HCT116 (cell line): ENCODE results near the gene ANKLE1. TPM values are rescaled to one million over a fixed set of nuclear protein-coding genes. Genes with fewer than 3 reads are reported as not detected.

Experiments used
- ATAC-seq: fragments of 200-7000 bp; cut with Tn5 transposase; 2 replicates; pipeline ENCODE4 v1.9.1; 2020; ENCODE audit warnings: mild to moderate bottlenecking, moderate library complexity
- BruUV-seq: library from RNA; stranded (reverse); fragments of 400-500 nt; replicated peaks from 2 replicates; lab custom pipeline; 2021; lab: Mats Ljungman, UMichigan
- CTCF ChIA-PET: fragments of 300-600 bp; sonication (Branson Sonifier 250); formaldehyde crosslinking; loops from one replicate; lab custom pipeline; 2021; ENCODE audit warnings: antibody characterized with exemption; lab: Charles Lee
- POLR2A ChIA-PET: fragments of 300-600, 350-600 bp; sonication (Branson Sonifier 250); formaldehyde crosslinking; loops from one replicate; lab custom pipeline; 2021; ENCODE audit warnings: antibody characterized with exemption; lab: Charles Lee
- RAD21 ChIA-PET, 2 experiments: fragments of 300-600 bp; sonication (Branson Sonifier 250); formaldehyde crosslinking; loops; one replicate each; lab custom pipeline; 2023; ENCODE audit warnings: low total read pairs in 2 of 2; ENCODE audit not compliant: uncharacterized antibody in 2 of 2, unreplicated experiment in 2 of 2, low non-redundant PET in 1 of 2; lab: Charles Lee
- DNase-seq: peaks from one replicate; pipeline ENCODE4 v3.0.0-alpha.2; 2010; ENCODE audit warnings: low read depth, low spot score
- H2AFZ ChIP-seq: fragments of 200-600 bp; shearing (Covaris generic), sonication (generic); 2 replicates; pipeline ENCODE4 v1.6.1; 2017; ENCODE audit warnings: low read depth, mixed run types, mixed read lengths, antibody characterized with exemption, low read length; ENCODE audit not compliant: poor library complexity, severe bottlenecking
- H3K27ac ChIP-seq: 2 replicates; pipeline ENCODE4 v1.5.1; 2012; ENCODE audit warnings: low read depth, low read length
- H3K27me3 ChIP-seq: fragments of 200-600 bp; sonication (generic); 2 replicates; pipeline ENCODE4 v1.6.1; 2016; ENCODE audit warnings: mixed run types, low read length, mixed read lengths; ENCODE audit not compliant: insufficient read depth
- H3K36me3 ChIP-seq, 2 experiments: fragments of 200-500 bp in 1 of 2; fragments of 200-600 bp in 1 of 2; sonication (Bioruptor generic) in 1 of 2; sonication (generic) in 1 of 2; 2 replicates each; pipeline versions ENCODE4 v1.5.1 to v1.6.1; 2014 to 2016; ENCODE audit warnings: low read length in 2 of 2, inconsistent platforms in 1 of 2, mixed read lengths in 1 of 2, mixed run types in 1 of 2; ENCODE audit not compliant: insufficient read depth in 2 of 2, control insufficient read depth in 1 of 2
- H3K4me1 ChIP-seq, 2 experiments: fragments of 200-600 bp in 1 of 2; sonication (generic) in 1 of 2; 2 replicates each; pipeline versions ENCODE4 v1.5.1 to v1.6.1; 2012 to 2017; ENCODE audit warnings: low read length in 2 of 2, inconsistent platforms in 1 of 2, mild to moderate bottlenecking in 1 of 2, mixed read lengths in 1 of 2, mixed run types in 1 of 2, moderate library complexity in 1 of 2; ENCODE audit not compliant: insufficient read depth in 2 of 2, control insufficient read depth in 1 of 2
- H3K4me2 ChIP-seq: fragments of 200-600 bp; sonication (generic); 2 replicates; pipeline ENCODE4 v1.6.1; 2017; ENCODE audit warnings: mixed run types, low read length, mixed read lengths
- H3K4me3 ChIP-seq, 2 experiments: fragments of 200-600 bp in 1 of 2; sonication (generic) in 1 of 2; replicated peaks in 1 of 2; 2 replicates each; pipeline ENCODE4 v1.5.1; 2011 to 2016; ENCODE audit warnings: low read length in 2 of 2, control low read depth in 1 of 2, low read depth in 1 of 2, mild to moderate bottlenecking in 1 of 2, mixed read lengths in 1 of 2, mixed run types in 1 of 2
- H3K79me2 ChIP-seq: fragments of 200-600 bp; sonication (generic); 2 replicates; pipeline ENCODE4 v1.6.1; 2017; ENCODE audit warnings: mild to moderate bottlenecking, mixed run types, low read length, moderate library complexity, mixed read lengths; ENCODE audit not compliant: insufficient read depth
- H3K9ac ChIP-seq: fragments of 200-600 bp; sonication (generic); 2 replicates; pipeline ENCODE4 v1.6.1; 2016; ENCODE audit warnings: low read length, mixed read lengths
- H3K9me2 ChIP-seq: fragments of 200-600 bp; sonication (generic), shearing (Covaris generic); 2 replicates; pipeline ENCODE4 v1.6.1; 2017; ENCODE audit warnings: mixed run types, mild to moderate bottlenecking, moderate library complexity; ENCODE audit not compliant: insufficient read depth
- H3K9me3 ChIP-seq, 2 experiments: fragments of 200-500 bp in 1 of 2; fragments of 200-600 bp in 1 of 2; sonication (Bioruptor generic) in 1 of 2; sonication (generic) in 1 of 2; 2 replicates each; pipeline ENCODE4 v1.6.1; 2014 to 2017; ENCODE audit warnings: low read length in 2 of 2, mixed read lengths in 2 of 2, inconsistent platforms in 1 of 2, low read depth in 1 of 2, mild to moderate bottlenecking in 1 of 2, mixed run types in 1 of 2, moderate library complexity in 1 of 2; ENCODE audit not compliant: control insufficient read depth in 1 of 2, insufficient read depth in 1 of 2
- H4K20me1 ChIP-seq: fragments of 200-600 bp; sonication (generic), shearing (Covaris generic); 2 replicates; pipeline ENCODE4 v1.6.1; 2017; ENCODE audit warnings: mixed run types, mild to moderate bottlenecking, moderate library complexity; ENCODE audit not compliant: insufficient read depth
- CBX3 ChIP-seq: IDR thresholded peaks from 2 replicates; pipeline ENCODE4 v1.6.1; 2012; ENCODE audit warnings: low read depth
- EZH2phosphoT487 ChIP-seq: fragments of 200-600 bp; IDR thresholded peaks from 2 replicates; pipeline ENCODE4 v1.6.1; 2018; ENCODE audit warnings: antibody characterized with exemption, borderline replicate concordance
- FOSL1 ChIP-seq: IDR thresholded peaks from 2 replicates; pipeline ENCODE4 v1.6.1; 2012; ENCODE audit warnings: low read depth
- SIN3A ChIP-seq: IDR thresholded peaks from 2 replicates; pipeline ENCODE4 v1.6.1; 2012; ENCODE audit warnings: low read depth
- SRF ChIP-seq: IDR thresholded peaks from 2 replicates; pipeline ENCODE4 v1.6.1; 2012; ENCODE audit warnings: low read depth
- TCF7L2 ChIP-seq: IDR thresholded peaks from 2 replicates; pipeline ENCODE4 v1.7.0; 2011; ENCODE audit warnings: borderline replicate concordance, inconsistent platforms; ENCODE audit not compliant: insufficient read depth, insufficient read length; ENCODE audit errors: extremely low read depth
- YY1 ChIP-seq: IDR thresholded peaks from 2 replicates; pipeline ENCODE4 v1.6.1; 2011; ENCODE audit warnings: low read length, low read depth, moderate library complexity, mild to moderate bottlenecking; ENCODE audit not compliant: insufficient replicate concordance; ENCODE audit errors: extremely low read depth
- ZBTB33 ChIP-seq: IDR thresholded peaks from 2 replicates; pipeline ENCODE4 v1.6.1; 2011; ENCODE audit warnings: mild to moderate bottlenecking, low read length, moderate library complexity; ENCODE audit not compliant: insufficient replicate concordance; ENCODE audit errors: extremely low read depth
- ZNF274 ChIP-seq: fragments of 200-500 bp; sonication (Bioruptor generic); IDR thresholded peaks from 2 replicates; pipeline ENCODE4 v1.6.1; 2014; ENCODE audit warnings: mild to moderate bottlenecking, low read depth, low read length, inconsistent platforms
- intact Hi-C: fragments of 100-400 bp; cut with micrococcal nuclease; formaldehyde crosslinking; loops from 2 replicates; pipeline ENCODE4 v1.10.0; 2022
- total RNA-seq: library from RNA; stranded (reverse); gene quantifications from one replicate; pipeline ENCODE4 v1.2.1, GENCODE V29; 2021; ENCODE audit not compliant: unreplicated experiment

Gene ANKLE1
- total RNA-seq, 1 experiment from 2014 or later, result 14.8 TPM

GRCh38 chr19:17232258-17232657, 49.4 kb upstream of the ANKLE1 start:
- Histone ChIP-seq H3K36me3 (peaks cover 12 to 16% of the 10 kb centered on the region in 2 experiments; a peak in 3 of 4 replicates), H4K20me1 (peaks cover 7% of the 10 kb centered on the region; the same call in 1 of the 2 replicates), H2AFZ (no peak overlapping the region), H3K4me3 (no peak overlapping the region), H3K9ac (no peak overlapping the region), H3K9me2 (no peaks in the 10 kb centered on the region), H3K27me3 (no peaks in the 10 kb centered on the region), H3K27ac (no peak overlapping the region; the same call in 1 of the 2 replicates), H3K4me2 (no peak overlapping the region), H3K9me3 (no peaks in the 10 kb centered on the region), H3K79me2 (peaks cover 62% of the 10 kb centered on the region), H3K4me1 (peaks cover 20 to 28% of the 10 kb centered on the region in 2 experiments)
- ATAC-seq (no peak), DNase-seq (no peak)
- TF ChIP-seq FOSL1 (no peak), TCF7L2 (no peak), YY1 (no peak), SIN3A (no peak), CBX3 (no peak), ZBTB33 (no peak), SRF (no peak), ZNF274 (no peak), EZH2phosphoT487 (no peak)
- RAD21 ChIA-PET, result no interaction called here
- CTCF ChIA-PET, result no interaction called here
- POLR2A ChIA-PET, result no interaction called here
- intact Hi-C loops, result no loop called here
- BruUV-seq, result no TSS peak
